Transverse colon (tissue), 4 donors: ENCODE results near the gene RHOF.

ENCODE experiments used
- POLR2AphosphoS5 ChIP-seq, 3 donors: sonication (generic); formaldehyde crosslinking; IDR thresholded peaks; one replicate each; pipeline ENCODE4 v1.6.1; 2016; ENCODE audit warnings: antibody characterized with exemption in 3 of 3
- TF ChIP-seq, protein P1 (sequence below), 5 experiments: fragments of 200-600 bp in 3 of 5; fragments of 450-650 bp in 2 of 5; sonication (generic) in 3 of 5; IDR thresholded peaks; 1 replicate in 2 of 5; 2 replicates in 3 of 5; pipeline ENCODE4 v1.5.1; 2016 to 2017; ENCODE audit warnings: antibody characterized with exemption in 5 of 5, inconsistent platforms in 3 of 5, mild to moderate bottlenecking in 2 of 5, moderate library complexity in 1 of 5

DNA sequence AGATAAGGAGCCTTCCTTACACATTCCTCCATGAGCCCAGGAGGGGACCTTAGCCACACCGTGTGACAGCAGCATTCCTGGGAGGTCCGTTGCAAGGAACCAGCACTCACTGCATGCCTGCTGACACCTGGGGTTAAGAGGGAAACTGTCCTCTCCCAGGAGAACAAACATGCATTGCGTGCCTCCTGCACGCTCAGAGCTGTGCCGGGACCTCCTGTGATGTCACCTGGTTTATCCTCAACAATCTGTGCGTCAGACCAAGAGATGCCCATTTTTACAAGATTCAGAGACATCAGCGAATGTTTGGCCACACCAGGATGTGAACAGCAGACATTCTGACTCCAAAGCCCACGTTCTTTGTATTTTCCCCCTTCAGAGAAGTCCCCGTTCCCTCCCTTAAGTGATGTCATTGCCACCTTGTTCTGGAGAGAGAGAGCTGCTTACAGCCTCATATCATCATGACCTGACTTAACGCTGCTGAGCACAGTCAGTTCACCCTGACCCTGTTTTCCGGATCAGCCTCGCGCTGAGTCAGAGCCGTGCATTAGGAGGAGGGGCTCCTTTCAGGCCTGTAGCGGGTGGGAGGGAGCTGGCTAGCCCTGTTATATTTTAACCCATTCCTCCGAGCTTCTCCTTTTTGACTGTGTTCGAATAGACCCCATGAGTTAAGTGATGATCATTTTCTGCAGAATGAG, 44.8 kb downstream of the RHOF start:
- TF ChIP-seq, protein P1, sequence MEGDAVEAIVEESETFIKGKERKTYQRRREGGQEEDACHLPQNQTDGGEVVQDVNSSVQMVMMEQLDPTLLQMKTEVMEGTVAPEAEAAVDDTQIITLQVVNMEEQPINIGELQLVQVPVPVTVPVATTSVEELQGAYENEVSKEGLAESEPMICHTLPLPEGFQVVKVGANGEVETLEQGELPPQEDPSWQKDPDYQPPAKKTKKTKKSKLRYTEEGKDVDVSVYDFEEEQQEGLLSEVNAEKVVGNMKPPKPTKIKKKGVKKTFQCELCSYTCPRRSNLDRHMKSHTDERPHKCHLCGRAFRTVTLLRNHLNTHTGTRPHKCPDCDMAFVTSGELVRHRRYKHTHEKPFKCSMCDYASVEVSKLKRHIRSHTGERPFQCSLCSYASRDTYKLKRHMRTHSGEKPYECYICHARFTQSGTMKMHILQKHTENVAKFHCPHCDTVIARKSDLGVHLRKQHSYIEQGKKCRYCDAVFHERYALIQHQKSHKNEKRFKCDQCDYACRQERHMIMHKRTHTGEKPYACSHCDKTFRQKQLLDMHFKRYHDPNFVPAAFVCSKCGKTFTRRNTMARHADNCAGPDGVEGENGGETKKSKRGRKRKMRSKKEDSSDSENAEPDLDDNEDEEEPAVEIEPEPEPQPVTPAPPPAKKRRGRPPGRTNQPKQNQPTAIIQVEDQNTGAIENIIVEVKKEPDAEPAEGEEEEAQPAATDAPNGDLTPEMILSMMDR (IDR thresholded peaks at IDR 0.05), result no peak
- no peak for TF ChIP-seq POLR2AphosphoS5 (IDR thresholded peaks at IDR 0.05)
